SH-SY5Y (cell line): ENCODE results near the gene GLRX.

Source experiments
- GATA2 ChIP-seq: IDR thresholded peaks from 2 replicates; pipeline ENCODE4 v1.6.1; 2011; ENCODE audit warnings: mild to moderate bottlenecking, low read depth, low read length
- GATA3 ChIP-seq: IDR thresholded peaks from 2 replicates; pipeline ENCODE4 v1.6.1; 2011; ENCODE audit warnings: low read depth, mild to moderate bottlenecking, low read length, moderate library complexity

DNA sequence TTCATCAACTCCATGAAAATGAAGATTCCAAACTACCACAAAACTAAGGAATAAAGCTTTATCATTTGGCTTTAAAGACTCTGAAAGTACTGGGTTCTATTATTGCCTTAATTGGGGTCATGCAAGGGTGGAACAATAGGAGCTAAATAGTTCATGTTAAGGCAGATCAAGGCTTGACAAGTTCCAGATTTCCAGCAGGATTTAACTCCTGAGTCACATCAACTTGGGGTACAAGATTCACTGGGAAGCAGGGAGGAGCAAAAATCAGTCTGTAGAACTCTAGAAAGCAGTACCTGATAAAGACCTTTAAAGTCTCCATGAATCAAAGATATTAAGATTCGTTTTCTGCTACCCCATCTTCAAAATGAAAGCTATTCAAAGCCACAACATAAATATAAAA, 41.9 kb upstream of the GLRX start:
- TF ChIP-seq GATA2 (no peak), GATA3 (no peak)
